Panc1 (cell line): ENCODE data around the gene TRIM17. TPM values are rescaled to one million over a fixed set of nuclear protein-coding genes. Genes with fewer than 3 reads are reported as not detected.

Experiments used
- ATAC-seq: fragments of 200-7000 bp; cut with Tn5 transposase; 2 replicates; pipeline ENCODE4 v1.9.1; 2020; ENCODE audit warnings: mild to moderate bottlenecking, moderate library complexity
- BruUV-seq: library from RNA; stranded (reverse); fragments of 400-500 nt; replicated peaks from 2 replicates; lab custom pipeline; 2021; lab: Mats Ljungman, UMichigan
- CTCF ChIA-PET: fragments of 300-600 bp; sonication (Branson Sonifier 250); formaldehyde crosslinking; loops from one replicate; lab custom pipeline; 2022; ENCODE audit warnings: antibody characterized with exemption; lab: Charles Lee
- POLR2A ChIA-PET: fragments of 300-600 bp; sonication (Branson Sonifier 250); formaldehyde crosslinking; loops from one replicate; lab custom pipeline; 2022; ENCODE audit warnings: antibody characterized with exemption; lab: Charles Lee
- DNase-seq: peaks from one replicate; pipeline ENCODE4 v3.0.0-alpha.2; 2010; ENCODE audit warnings: low read depth, low spot score
- H3K27ac ChIP-seq: 2 replicates; pipeline ENCODE4 v1.5.1; 2011; ENCODE audit warnings: mild to moderate bottlenecking, low read length, inconsistent platforms
- H3K27me3 ChIP-seq: fragments of 200-500 bp; sonication (Bioruptor generic); 2 replicates; pipeline ENCODE4 v1.6.0; 2014; ENCODE audit warnings: low read length, inconsistent platforms; ENCODE audit not compliant: control insufficient read depth, insufficient read depth
- H3K36me3 ChIP-seq: fragments of 200-500 bp; sonication (Bioruptor generic); 2 replicates; pipeline ENCODE4 v1.5.1; 2014; ENCODE audit warnings: inconsistent platforms, mild to moderate bottlenecking, low read length, moderate library complexity; ENCODE audit not compliant: control insufficient read depth, insufficient read depth
- H3K4me1 ChIP-seq: 2 replicates; pipeline ENCODE4 v1.5.1; 2011; ENCODE audit warnings: inconsistent platforms, mild to moderate bottlenecking, low read length, moderate library complexity; ENCODE audit not compliant: control insufficient read depth, insufficient read depth
- H3K4me3 ChIP-seq, 2 experiments: 2 replicates each; pipeline ENCODE4 v1.5.1; 2011 to 2012; ENCODE audit warnings: low read depth in 2 of 2, low read length in 2 of 2, mild to moderate bottlenecking in 2 of 2, inconsistent platforms in 1 of 2, moderate library complexity in 1 of 2
- H3K9me3 ChIP-seq: fragments of 200-500 bp; sonication (Bioruptor generic); 2 replicates; pipeline ENCODE4 v1.5.1; 2014; ENCODE audit warnings: low read depth, mild to moderate bottlenecking, inconsistent platforms, low read length, moderate library complexity; ENCODE audit not compliant: control insufficient read depth, insufficient read depth
- POLR2AphosphoS5 ChIP-seq: IDR thresholded peaks from 2 replicates; pipeline ENCODE4 v1.6.1; 2012; ENCODE audit warnings: mild to moderate bottlenecking, low read depth, low read length, moderate library complexity
- REST ChIP-seq, 2 experiments: IDR thresholded peaks; 2 replicates each; pipeline ENCODE4 v1.6.1; 2011 to 2012; ENCODE audit warnings: low read depth in 2 of 2, control low read depth in 1 of 2, low read length in 1 of 2, mild to moderate bottlenecking in 1 of 2, moderate library complexity in 1 of 2; ENCODE audit not compliant: insufficient read depth in 1 of 2
- SIN3A ChIP-seq: IDR thresholded peaks from 2 replicates; pipeline ENCODE4 v1.6.1; 2012; ENCODE audit warnings: low read depth, mild to moderate bottlenecking, low read length, moderate library complexity, borderline replicate concordance; ENCODE audit not compliant: insufficient read depth
- TCF7L2 ChIP-seq: IDR thresholded peaks from 2 replicates; pipeline ENCODE4 v1.6.1; 2011; ENCODE audit warnings: mild to moderate bottlenecking, low read depth, low read length, inconsistent platforms
- in situ Hi-C: cut with HindIII; loops from 2 replicates; pipeline ENCODE4 v1.10.0; 2016; ENCODE audit warnings: low sequenced_read_pairs, low pct_unique_long_range_greater_than_20kb
- intact Hi-C: fragments of 100-400 bp; cut with micrococcal nuclease; formaldehyde crosslinking; loops from one replicate; pipeline ENCODE4 v1.10.0; 2022; ENCODE audit not compliant: unreplicated experiment
- total RNA-seq: library from RNA; stranded (reverse); gene quantifications from one replicate; pipeline ENCODE4 v1.2.1, GENCODE V29; 2021; ENCODE audit not compliant: unreplicated experiment
- TF ChIP-seq, protein P1 (sequence below): fragments of 450-650 bp; IDR thresholded peaks from 2 replicates; pipeline ENCODE4 v1.5.1; 2017; ENCODE audit warnings: mild to moderate bottlenecking

The TRIM17 gene
- total RNA-seq, 1 experiment from 2014 or later = 1.2 TPM

DNA sequence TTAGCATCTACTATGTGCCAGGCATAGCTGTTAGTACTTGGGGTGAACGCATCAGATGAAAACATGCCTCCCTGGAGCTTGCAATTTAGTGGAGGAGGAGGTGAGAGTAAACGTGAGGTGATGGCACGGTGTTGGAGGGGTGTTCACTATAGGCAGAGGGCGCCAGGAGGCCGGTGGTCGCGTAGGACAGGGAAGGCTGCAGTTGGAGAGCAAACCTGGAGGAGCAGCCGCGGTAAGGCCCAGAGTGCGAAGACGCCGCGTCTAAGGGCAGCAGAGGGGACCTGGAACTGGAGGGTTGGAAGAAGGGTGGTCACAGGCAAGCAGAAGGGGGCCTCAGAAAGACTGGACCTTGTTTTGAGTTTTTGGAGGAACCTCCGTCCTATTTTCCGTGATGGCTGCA lies 30.2 kb upstream of the TRIM17 start:
- TF ChIP-seq, protein P1, sequence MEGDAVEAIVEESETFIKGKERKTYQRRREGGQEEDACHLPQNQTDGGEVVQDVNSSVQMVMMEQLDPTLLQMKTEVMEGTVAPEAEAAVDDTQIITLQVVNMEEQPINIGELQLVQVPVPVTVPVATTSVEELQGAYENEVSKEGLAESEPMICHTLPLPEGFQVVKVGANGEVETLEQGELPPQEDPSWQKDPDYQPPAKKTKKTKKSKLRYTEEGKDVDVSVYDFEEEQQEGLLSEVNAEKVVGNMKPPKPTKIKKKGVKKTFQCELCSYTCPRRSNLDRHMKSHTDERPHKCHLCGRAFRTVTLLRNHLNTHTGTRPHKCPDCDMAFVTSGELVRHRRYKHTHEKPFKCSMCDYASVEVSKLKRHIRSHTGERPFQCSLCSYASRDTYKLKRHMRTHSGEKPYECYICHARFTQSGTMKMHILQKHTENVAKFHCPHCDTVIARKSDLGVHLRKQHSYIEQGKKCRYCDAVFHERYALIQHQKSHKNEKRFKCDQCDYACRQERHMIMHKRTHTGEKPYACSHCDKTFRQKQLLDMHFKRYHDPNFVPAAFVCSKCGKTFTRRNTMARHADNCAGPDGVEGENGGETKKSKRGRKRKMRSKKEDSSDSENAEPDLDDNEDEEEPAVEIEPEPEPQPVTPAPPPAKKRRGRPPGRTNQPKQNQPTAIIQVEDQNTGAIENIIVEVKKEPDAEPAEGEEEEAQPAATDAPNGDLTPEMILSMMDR = no peak
- TF ChIP-seq POLR2AphosphoS5 (no peak), REST (IDR thresholded peaks at IDR 0.05; ENCODE audit: insufficient read depth in 1 of 2, low read depth in 2 of 2, low read length in 1 of 2) (no peak), TCF7L2 (no peak), SIN3A (no peak)
- Histone ChIP-seq H3K4me1 (peaks cover 3% of the 10 kb centered on the region; the same call in 1 of the 2 replicates), H3K36me3 (no peaks in the 10 kb centered on the region), H3K9me3 (no peaks in the 10 kb centered on the region), H3K27ac (no peak overlapping the region), H3K27me3 (peaks cover 3% of the 10 kb centered on the region; the same call in 1 of the 2 replicates), H3K4me3 (no peak overlapping the region)
- BruUV-seq = no TSS peak
- no peak for DNase-seq
- in situ Hi-C loops = no loop called here
- intact Hi-C loops = no loop called here
- POLR2A ChIA-PET = no interaction called here
- CTCF ChIA-PET = no interaction called here
- ATAC-seq = 0 out of 2 replicates have a peak, but pooled peaks have one; percentile 50

GRCh38 chr1:228445843-228446650 lies 29.4 kb upstream of the TRIM17 start:
- H3K27ac ChIP-seq = no peak overlapping the region
- H3K4me1 ChIP-seq = peaks cover 3% of the 10 kb centered on the region; the same call in 1 of the 2 replicates
- CTCF ChIA-PET = no interaction called here
- ATAC-seq (peak; percentile 79), DNase-seq (no peak)
- intact Hi-C loops (no loop called here), in situ Hi-C loops (no loop called here)
- H3K36me3 ChIP-seq = no peaks in the 10 kb centered on the region
- BruUV-seq = no TSS peak
- peaks cover 3% of the 10 kb centered on the region; the same call in 1 of the 2 replicates for H3K27me3 ChIP-seq
- POLR2A ChIA-PET = no interaction called here
- no peak for TF ChIP-seq SIN3A
- TF ChIP-seq TCF7L2 = no peak
- no peak for TF ChIP-seq POLR2AphosphoS5
- TF ChIP-seq, protein P1 = no peak
- no peak for TF ChIP-seq REST (IDR thresholded peaks at IDR 0.05; ENCODE audit: insufficient read depth in 1 of 2, low read depth in 2 of 2, low read length in 1 of 2)
- H3K9me3 ChIP-seq = no peaks in the 10 kb centered on the region
- peak overlapping the region; percentile 34 to 57 for H3K4me3 ChIP-seq
